PC-3 (cell line): ENCODE results near the gene RPS16.

ENCODE experiments used
- CTCF ChIP-seq: fragments of 300-600 bp; sonication (generic); conservative IDR thresholded peaks from 2 replicates; pipeline ENCODE4 v1.5.1; 2017; ENCODE audit warnings: antibody characterized with exemption, low read depth, mild to moderate bottlenecking, low read length
- EZH2 ChIP-seq: fragments of 300-600 bp; sonication (generic); IDR thresholded peaks from one replicate; pipeline ENCODE4 v1.6.1; 2017; ENCODE audit warnings: antibody characterized with exemption, mild to moderate bottlenecking, low read length; ENCODE audit not compliant: unreplicated experiment
- EZH2phosphoT487 ChIP-seq: fragments of 300-600 bp; sonication (generic); IDR thresholded peaks from 2 replicates; pipeline ENCODE4 v1.6.1; 2018; ENCODE audit warnings: mild to moderate bottlenecking, antibody characterized with exemption, low read length, borderline replicate concordance

GRCh38 chr19:39427707-39428106, 8.0 kb downstream of the RPS16 start:
- no peak for TF ChIP-seq CTCF
- no peak for TF ChIP-seq EZH2
- no peak for TF ChIP-seq EZH2phosphoT487
